ENCODE measurements around the gene PLPP1. TPM values are rescaled to one million over a fixed set of nuclear protein-coding genes. Genes with fewer than 3 reads are reported as not detected.
A peak's percentile ranks its signal among the peaks of the same experiment; 100 is the strongest.

PLPP1 gene
- total RNA-seq, 2 donors from 2014 or later = 170 to 189 TPM

- Histone ChIP-seq H3K36me3 (peaks cover 13% of the 10 kb centered on the region), H3K9me3 (no peaks in the 10 kb centered on the region), H3K27ac (peak overlapping the region; percentile 70 to 85), H3K4me3 (no peak overlapping the region), H3K27me3 (no peaks in the 10 kb centered on the region), H3K4me1 (peaks cover 0 to 46% of the 10 kb centered on the region in 2 donors)
- DNase-seq (ENCODE audit: low spot score) = no peak
- no peak for TF ChIP-seq CTCF (IDR thresholded peaks at IDR 0.05)
Observed at GRCh38 chr5:55445791-55446190, 89.0 kb downstream of the PLPP1 start.

- Histone ChIP-seq H3K27ac (peak overlapping the region; percentile 80 to 91), H3K4me3 (no peak overlapping the region), H3K9me3 (no peaks in the 10 kb centered on the region), H3K4me1 (peaks cover 0 to 57% of the 10 kb centered on the region in 2 donors), H3K36me3 (peaks cover 14% of the 10 kb centered on the region), H3K27me3 (no peaks in the 10 kb centered on the region)
- DNase-seq (ENCODE audit: low spot score) = no peak
- TF ChIP-seq CTCF (IDR thresholded peaks at IDR 0.05) = no peak
Observed at GRCh38 chr5:55441954-55442353, 92.8 kb downstream of the PLPP1 start.

- Histone ChIP-seq H3K36me3 (peaks cover 21% of the 10 kb centered on the region), H3K27me3 (no peaks in the 10 kb centered on the region), H3K4me1 (peaks cover 0 to 53% of the 10 kb centered on the region in 2 donors), H3K9me3 (no peaks in the 10 kb centered on the region), H3K4me3 (no peak overlapping the region), H3K27ac (peak overlapping the region; percentile 80 to 91)
- DNase-seq (ENCODE audit: low spot score) = no peak
- no peak for TF ChIP-seq CTCF (IDR thresholded peaks at IDR 0.05)
Observed at GRCh38 chr5:55441107-55441771, 93.5 kb downstream of the PLPP1 start.

GRCh38 chr5:55440188-55440646, 94.5 kb downstream of the PLPP1 start:
- Histone ChIP-seq H3K9me3 (no peaks in the 10 kb centered on the region), H3K36me3 (peaks cover 27% of the 10 kb centered on the region), H3K4me1 (peaks cover 0 to 46% of the 10 kb centered on the region in 2 donors), H3K27ac (peak overlapping the region; percentile 80 to 91), H3K27me3 (no peaks in the 10 kb centered on the region), H3K4me3 (no peak overlapping the region)
- TF ChIP-seq CTCF (IDR thresholded peaks at IDR 0.05) = no peak
- DNase-seq (ENCODE audit: low spot score) = no peak

- TF ChIP-seq CTCF (IDR thresholded peaks at IDR 0.05) = no peak
- Histone ChIP-seq H3K27me3 (no peaks in the 10 kb centered on the region), H3K36me3 (peaks cover 27% of the 10 kb centered on the region), H3K4me1 (peaks cover 0 to 46% of the 10 kb centered on the region in 2 donors), H3K9me3 (no peaks in the 10 kb centered on the region), H3K4me3 (no peak overlapping the region), H3K27ac (peak overlapping the region; percentile 80 to 91)
- DNase-seq (ENCODE audit: low spot score) = no peak
Observed at GRCh38 chr5:55438998-55439397, 95.8 kb downstream of the PLPP1 start.

GRCh38 chr5:55437859-55438206, 96.9 kb downstream of the PLPP1 start:
- no peaks in the 10 kb centered on the region for H3K9me3 ChIP-seq
- no peak overlapping the region for H3K4me3 ChIP-seq
- no peaks in the 10 kb centered on the region for H3K27me3 ChIP-seq
- DNase-seq (ENCODE audit: low spot score) = no peak
- peaks cover 27% of the 10 kb centered on the region for H3K36me3 ChIP-seq
- H3K4me1 ChIP-seq = peaks cover 0 to 46% of the 10 kb centered on the region in 2 donors
- H3K27ac ChIP-seq = peak overlapping the region; percentile 80 to 91
- TF ChIP-seq CTCF (IDR thresholded peaks at IDR 0.05) = no peak

All from right atrium auricular region (tissue), 2 donors.